Measurements from ENCODE around the gene MAMLD1.
"Not testable (repeated sequence)": the region's sequence is repeated elsewhere in the genome, so short reads cannot be mapped to it uniquely, and the experiment has no call there.

The MAMLD1 gene

GRCh38 chrX:150337026-150337425, 26.1 kb upstream of the MAMLD1 start:
- no peak for DNase-seq (ENCODE audit: low read depth)
- TF ChIP-seq, protein P1, sequence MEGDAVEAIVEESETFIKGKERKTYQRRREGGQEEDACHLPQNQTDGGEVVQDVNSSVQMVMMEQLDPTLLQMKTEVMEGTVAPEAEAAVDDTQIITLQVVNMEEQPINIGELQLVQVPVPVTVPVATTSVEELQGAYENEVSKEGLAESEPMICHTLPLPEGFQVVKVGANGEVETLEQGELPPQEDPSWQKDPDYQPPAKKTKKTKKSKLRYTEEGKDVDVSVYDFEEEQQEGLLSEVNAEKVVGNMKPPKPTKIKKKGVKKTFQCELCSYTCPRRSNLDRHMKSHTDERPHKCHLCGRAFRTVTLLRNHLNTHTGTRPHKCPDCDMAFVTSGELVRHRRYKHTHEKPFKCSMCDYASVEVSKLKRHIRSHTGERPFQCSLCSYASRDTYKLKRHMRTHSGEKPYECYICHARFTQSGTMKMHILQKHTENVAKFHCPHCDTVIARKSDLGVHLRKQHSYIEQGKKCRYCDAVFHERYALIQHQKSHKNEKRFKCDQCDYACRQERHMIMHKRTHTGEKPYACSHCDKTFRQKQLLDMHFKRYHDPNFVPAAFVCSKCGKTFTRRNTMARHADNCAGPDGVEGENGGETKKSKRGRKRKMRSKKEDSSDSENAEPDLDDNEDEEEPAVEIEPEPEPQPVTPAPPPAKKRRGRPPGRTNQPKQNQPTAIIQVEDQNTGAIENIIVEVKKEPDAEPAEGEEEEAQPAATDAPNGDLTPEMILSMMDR (conservative IDR thresholded peaks at IDR 0.05; ENCODE audit: control insufficient read depth, insufficient read depth, low read depth, low read length), result no peak
- H3K4me3 ChIP-seq (ENCODE audit: control insufficient read depth, low read depth, low read length), result no peak overlapping the region

DNA sequence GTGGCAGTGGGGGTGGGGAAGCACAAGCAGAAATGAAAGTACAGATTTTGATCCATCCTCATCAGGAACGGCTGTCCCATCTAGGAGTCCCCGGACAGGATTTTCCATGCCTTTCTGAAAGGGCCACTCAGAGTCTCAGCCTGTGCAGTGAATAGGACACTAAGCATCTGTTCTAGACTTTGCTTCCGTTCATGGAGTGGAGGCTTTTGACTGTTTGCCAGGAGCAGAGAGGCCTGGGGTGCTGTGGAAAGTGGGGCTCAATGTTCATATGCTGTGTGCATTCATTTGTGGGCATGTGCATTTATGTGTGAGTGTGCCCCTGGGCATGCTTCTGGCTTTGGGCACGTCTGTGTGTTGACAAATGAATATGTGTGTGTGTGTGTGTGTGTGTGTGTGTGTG, 25.6 kb upstream of the MAMLD1 start:
- DNase-seq (ENCODE audit: low read depth), result no peak
- no peak overlapping the region for H3K4me3 ChIP-seq (ENCODE audit: control insufficient read depth, low read depth, low read length)
- TF ChIP-seq, protein P1 (conservative IDR thresholded peaks at IDR 0.05; ENCODE audit: control insufficient read depth, insufficient read depth, low read depth, low read length), result no peak

DNA sequence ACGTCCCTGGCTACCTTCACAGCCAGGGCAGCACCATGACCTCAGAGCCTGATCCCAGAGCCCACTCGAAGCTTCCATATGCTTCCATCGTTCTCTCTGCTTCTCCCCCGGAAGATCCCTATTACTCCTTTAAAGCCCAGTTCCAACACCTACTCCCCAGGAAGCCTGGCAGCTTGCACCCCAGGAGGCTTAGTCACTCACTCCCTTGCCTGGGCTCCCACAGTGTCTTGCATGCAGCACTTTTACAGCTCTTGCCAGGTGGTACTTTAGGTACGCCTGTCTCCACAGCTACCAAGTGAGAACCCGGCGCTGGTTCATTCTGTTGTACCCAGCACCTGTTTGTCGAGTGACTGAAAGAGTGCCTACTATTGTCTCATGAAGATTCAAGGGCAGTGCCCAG, 24.5 kb upstream of the MAMLD1 start:
- TF ChIP-seq, protein P1 (conservative IDR thresholded peaks at IDR 0.05; ENCODE audit: control insufficient read depth, insufficient read depth, low read depth, low read length), result no peak

DNA sequence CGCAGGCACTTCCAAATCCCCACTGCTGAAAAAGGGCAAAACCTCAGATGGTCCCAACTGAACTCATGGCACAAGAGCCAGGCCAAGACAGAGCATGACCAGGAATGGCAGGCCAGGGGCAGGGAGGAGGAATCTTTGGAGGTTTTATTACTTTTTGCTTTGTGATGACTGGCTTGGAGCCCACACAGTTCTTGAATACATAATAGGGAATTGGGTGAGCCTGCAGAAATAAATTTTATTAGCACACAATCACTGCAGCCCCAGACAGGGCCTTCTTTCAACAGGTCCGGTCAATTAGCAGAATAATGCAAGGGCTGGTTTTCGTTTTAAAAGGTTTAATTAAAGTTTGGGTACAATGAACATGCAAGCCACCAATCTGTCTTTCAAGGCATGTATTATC, 23.4 kb upstream of the MAMLD1 start:
- no peak overlapping the region for H3K4me3 ChIP-seq (ENCODE audit: control insufficient read depth, low read depth, low read length)
- TF ChIP-seq, protein P1 (conservative IDR thresholded peaks at IDR 0.05; ENCODE audit: control insufficient read depth, insufficient read depth, low read depth, low read length), result no peak
- no peak for DNase-seq (ENCODE audit: low read depth)

More for the DNA sequence above, 24.5 kb upstream of the MAMLD1 start:
- no peak overlapping the region for H3K4me3 ChIP-seq (ENCODE audit: control insufficient read depth, low read depth, low read length)
- no peak for DNase-seq (ENCODE audit: low read depth)

DNA sequence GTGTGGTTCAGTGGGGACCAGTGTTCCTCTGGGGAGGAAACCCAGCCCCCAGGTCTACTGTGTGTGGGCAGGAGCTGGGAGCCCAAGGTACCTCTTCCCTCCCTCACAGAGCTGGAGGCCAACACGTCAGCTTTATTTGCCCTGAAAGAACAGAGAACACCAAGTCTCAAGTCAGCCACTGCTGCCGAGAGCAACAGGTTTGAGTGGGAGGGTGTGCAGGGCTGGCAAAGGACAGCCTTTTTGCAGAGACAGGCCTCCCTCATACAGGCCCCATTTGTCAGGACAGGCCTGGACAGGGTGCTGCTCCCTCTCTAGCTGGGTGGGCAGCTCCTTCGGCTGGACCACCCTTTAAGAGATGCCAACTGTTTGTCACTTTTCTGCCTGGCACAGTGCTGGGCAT, 22.8 kb upstream of the MAMLD1 start:
- not testable (repeated sequence) for DNase-seq (ENCODE audit: low read depth); H3K4me3 ChIP-seq (ENCODE audit: control insufficient read depth, low read depth, low read length)

GRCh38 chrX:150347471-150347870, 15.6 kb upstream of the MAMLD1 start:
- H3K4me3 ChIP-seq (ENCODE audit: control insufficient read depth, low read depth, low read length), result no peak overlapping the region
- TF ChIP-seq, protein P1 (conservative IDR thresholded peaks at IDR 0.05; ENCODE audit: control insufficient read depth, insufficient read depth, low read depth, low read length), result no peak
- no peak for DNase-seq (ENCODE audit: low read depth)

GRCh38 chrX:150348365-150348764, 14.8 kb upstream of the MAMLD1 start:
- DNase-seq (ENCODE audit: low read depth), result no peak
- H3K4me3 ChIP-seq (ENCODE audit: control insufficient read depth, low read depth, low read length), result no peak overlapping the region
- TF ChIP-seq, protein P1 (conservative IDR thresholded peaks at IDR 0.05; ENCODE audit: control insufficient read depth, insufficient read depth, low read depth, low read length), result no peak

Data from fibroblast of mammary gland (primary cell).